GM20000 (cell line): ENCODE data around the gene OLFML2B.

Experiments
- DNase-seq: peaks from one replicate; pipeline ENCODE4 v3.0.0; 2012; ENCODE audit warnings: low spot score
- TF ChIP-seq, protein P1 (sequence below): IDR thresholded peaks from 2 replicates; pipeline ENCODE4 v1.5.1; 2012; ENCODE audit warnings: mild to moderate bottlenecking, control low read depth; ENCODE audit errors: extremely low read depth, missing control alignments

OLFML2B gene

DNA sequence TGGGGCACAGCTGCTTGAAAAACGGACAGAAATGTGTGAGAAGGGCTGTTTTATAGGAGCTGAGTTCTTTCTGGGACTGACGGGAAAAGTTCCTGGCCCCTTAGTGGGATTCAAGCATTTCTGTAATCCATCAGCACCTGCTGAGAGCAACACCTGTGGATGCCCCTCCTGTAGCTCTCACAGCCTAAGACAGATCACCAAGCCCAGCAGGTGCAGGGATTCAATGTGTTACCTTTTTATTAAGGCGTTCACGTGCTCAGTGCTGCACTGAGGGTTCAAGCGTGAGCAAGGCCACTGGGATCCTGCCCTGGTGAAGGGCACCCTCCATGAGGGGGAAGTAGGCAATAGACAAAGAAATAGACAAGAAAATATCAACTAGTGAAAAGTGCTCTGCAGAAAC, 14.9 kb downstream of the OLFML2B start:
- DNase-seq, result no peak
- TF ChIP-seq, protein P1, sequence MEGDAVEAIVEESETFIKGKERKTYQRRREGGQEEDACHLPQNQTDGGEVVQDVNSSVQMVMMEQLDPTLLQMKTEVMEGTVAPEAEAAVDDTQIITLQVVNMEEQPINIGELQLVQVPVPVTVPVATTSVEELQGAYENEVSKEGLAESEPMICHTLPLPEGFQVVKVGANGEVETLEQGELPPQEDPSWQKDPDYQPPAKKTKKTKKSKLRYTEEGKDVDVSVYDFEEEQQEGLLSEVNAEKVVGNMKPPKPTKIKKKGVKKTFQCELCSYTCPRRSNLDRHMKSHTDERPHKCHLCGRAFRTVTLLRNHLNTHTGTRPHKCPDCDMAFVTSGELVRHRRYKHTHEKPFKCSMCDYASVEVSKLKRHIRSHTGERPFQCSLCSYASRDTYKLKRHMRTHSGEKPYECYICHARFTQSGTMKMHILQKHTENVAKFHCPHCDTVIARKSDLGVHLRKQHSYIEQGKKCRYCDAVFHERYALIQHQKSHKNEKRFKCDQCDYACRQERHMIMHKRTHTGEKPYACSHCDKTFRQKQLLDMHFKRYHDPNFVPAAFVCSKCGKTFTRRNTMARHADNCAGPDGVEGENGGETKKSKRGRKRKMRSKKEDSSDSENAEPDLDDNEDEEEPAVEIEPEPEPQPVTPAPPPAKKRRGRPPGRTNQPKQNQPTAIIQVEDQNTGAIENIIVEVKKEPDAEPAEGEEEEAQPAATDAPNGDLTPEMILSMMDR, result no peak

DNA sequence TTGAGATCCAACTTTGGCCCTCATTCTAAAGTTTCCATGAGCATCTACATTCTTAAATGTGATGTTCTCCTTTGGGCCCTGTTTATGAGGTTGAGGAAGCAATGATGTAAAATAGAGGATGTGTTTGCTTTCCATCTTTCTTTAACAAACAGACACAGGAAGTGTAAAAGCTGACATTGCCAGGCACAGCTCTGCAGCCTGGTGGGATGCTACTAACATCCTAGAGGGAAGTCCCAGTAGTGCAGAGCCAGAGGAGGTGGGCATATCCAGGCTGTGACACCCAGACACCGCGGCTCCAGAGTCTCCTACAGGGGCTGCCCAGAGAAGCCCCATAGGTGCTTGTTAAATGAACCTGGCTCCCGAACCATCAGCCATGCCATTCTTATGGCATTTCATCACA, 16.2 kb downstream of the OLFML2B start:
- no peak for DNase-seq
- TF ChIP-seq, protein P1, result no peak

DNA sequence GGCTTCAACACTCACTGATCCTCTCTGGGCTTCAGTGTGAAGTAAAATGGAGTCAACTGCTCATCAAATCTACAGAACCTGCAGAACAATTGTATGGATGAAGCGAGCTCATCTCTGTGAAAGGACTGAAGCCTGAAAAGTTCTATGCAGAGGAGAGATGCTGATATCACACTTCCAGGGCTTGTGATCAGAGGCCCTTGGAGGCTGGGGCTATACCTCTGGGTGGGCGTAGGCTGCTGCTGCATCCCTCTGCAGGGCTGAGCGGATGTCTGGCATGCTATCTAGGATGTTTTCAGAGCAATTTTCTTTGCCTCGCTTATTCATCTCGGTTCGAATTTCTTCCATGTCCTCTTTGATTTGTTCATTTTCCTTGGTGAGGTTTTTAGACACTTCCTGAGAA, 17.6 kb downstream of the OLFML2B start:
- TF ChIP-seq, protein P1, result no peak
- DNase-seq, result no peak

DNA sequence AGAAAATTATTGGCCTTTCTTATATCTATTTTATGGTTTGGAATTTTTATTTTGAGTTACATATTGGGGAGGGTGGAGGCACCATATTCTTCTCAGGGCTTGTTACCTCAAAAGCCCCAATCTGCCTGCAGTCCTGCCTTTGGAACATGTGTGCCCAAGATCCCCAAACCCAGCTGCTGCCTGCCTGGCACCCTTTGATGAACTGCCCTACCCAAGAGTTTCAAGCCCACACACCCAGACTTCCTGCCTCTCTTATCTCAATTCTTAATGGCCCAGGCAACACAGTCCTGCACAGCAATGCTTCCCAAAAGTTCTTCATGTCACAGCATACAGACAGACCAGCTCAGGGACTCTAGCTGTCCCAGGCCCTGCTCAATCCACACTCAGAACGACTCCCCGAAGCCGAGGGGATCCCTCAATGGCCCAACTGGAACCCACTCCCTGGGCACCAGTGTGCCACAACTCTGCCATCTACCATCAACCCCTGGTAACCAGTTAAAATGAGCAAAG, 19.2 kb downstream of the OLFML2B start:
- TF ChIP-seq, protein P1, result no peak
- DNase-seq, result no peak

DNA sequence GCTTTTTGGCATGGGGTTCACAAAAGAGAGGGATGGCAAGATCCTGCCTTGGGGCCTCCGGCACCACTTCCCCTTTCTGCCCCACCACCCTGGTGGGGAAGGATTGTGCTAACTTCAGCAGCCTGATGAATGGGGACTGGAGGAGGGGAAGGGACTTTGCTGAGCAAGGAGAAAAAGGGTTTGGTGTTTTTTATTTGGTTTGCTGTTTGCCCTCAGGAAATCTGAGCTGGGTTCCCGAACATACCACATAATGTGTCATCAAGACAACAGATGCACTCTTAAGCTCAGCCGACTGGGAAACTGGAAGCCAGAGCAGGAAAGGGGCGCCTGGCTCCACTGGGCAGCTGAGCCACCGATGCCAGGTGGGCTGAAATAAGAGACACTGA, 19.8 kb downstream of the OLFML2B start:
- TF ChIP-seq, protein P1, result no peak
- DNase-seq, result no peak

DNA sequence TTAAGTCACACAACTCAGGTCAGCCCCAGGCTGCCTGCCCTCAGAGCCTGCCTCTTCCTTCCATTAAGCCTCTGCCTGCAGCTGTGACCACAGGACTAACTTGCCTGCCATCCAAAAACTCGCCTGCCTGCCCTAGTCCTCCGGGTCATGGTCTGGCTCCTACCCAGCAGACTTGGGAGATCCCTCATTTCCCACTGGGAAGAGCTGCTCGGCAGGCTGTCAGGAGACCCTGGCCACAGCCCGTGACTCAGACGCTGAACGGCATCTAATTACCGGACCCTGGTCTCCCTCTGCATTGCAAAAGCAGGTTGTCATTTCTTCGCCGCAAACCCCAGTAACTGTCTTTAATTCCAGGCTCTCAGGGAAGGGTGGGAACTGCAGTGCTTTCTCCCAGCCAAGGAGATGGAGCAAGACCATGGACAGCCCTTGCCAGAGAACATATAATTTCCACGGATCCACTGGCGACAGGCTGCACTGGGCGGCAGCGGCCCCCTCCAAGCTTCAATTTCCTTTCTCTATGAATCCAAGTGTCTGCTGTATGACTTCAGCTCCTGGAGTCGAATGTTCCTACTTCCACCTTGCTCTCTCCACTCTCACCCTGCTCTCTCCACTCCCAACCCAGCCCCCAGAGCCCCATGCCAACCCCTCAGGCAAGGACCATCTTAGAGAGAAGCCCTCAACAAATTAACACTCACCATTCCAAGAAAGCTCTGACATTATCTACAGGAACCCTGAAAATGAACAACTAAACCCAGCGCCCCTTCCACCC, 20.4 kb downstream of the OLFML2B start:
- DNase-seq, result no peak
- TF ChIP-seq, protein P1, result no peak

DNA sequence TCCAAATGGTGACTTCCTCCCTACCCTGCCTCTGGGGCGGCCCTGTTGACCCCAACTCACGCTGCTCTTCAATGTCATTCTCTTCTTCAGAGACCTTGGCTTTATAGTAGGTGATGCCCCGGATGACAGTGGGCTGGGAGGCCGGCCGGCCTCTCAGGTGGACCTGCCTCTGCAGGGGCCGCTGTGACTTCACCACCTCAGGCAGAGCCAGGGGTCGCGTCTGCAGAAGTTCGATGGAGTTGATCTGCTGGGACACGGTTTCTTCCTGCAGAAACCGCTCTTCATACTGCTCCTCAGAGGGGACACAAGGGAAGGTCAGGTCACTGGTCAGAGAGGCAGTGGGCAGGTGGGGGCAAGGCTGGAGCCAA, 23.6 kb downstream of the OLFML2B start:
- TF ChIP-seq, protein P1, result no peak
- no peak for DNase-seq
